ENCODE results near the gene MTHFD1L.

Gene MTHFD1L

DNA sequence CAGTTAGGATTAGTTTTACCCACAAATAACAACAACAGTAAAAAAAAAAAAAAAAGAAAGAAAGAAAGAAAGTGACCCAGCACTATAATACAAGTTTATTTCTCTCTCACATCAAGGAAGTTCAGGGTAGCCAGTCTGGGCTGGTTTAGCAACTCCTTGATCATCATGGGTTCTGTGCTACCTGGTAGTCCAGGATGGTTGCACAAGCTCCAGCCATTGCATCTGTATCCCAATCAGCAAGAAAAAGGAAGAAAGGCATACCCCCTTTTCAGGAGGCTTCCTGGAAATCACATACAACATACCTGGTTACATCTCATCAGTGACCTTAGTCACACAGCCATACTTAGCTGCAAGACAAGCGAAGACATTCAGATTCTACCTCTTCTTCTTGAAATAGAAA is 128.5 kb downstream of the MTHFD1L start:
- no peak for DNase-seq

DNA sequence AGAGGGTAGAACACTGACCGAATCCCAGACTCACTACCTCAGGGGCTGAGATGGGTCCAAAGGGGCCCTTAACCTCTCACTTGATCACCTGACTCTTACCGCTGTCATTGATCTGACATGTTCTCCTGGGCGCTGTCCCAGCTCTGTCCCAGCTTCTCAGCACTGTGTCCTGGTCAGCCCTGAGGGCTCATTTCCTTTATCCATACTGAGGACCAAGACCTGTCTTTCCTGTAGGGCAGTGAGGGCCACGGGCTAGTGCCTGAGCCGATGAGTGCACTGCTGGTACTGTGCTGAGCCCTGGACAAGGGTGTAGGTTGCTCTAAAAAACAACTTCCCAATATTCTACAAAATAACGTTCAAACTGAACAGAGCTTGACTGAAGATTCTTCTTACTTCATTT is 131.5 kb downstream of the MTHFD1L start:
- DNase-seq: no peak

DNA sequence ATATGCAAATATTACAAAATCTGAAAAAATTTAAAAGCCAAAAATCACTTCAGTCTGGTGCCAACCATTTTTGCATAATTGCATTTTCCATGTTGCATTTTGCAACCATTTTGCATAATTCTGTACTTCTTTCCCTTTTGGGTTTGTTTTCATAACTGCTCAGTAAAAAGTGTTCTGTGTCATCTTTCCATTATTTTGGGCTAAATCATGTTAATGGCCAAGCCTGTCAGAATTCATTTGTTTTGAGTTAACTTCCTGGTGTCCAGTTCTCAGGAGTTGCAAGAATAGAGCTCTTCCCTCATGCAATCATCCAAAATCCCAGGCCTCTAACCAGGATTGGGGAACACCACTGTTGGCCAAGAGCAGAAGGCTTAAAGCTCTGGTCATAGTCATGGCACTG is 133.6 kb downstream of the MTHFD1L start:
- no peak for DNase-seq

DNA sequence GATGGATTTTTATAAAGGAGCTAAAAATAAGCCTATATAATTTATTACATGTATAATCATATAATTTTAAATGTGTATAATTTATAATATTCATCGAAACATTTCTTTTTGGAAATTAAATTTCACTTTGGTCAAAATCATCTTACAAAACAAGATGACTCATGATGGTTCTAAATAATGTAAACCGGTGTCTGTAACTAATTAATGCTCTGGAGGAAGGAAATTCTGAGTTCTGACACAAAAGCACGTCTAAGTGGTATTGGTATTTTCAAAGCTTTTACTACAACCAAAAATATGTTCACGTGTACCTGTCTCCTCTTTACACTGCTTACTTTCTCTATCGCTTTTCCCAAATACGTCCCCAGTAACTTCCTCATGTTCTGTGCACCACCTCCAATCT is 134.1 kb downstream of the MTHFD1L start:
- DNase-seq: no peak

DNA sequence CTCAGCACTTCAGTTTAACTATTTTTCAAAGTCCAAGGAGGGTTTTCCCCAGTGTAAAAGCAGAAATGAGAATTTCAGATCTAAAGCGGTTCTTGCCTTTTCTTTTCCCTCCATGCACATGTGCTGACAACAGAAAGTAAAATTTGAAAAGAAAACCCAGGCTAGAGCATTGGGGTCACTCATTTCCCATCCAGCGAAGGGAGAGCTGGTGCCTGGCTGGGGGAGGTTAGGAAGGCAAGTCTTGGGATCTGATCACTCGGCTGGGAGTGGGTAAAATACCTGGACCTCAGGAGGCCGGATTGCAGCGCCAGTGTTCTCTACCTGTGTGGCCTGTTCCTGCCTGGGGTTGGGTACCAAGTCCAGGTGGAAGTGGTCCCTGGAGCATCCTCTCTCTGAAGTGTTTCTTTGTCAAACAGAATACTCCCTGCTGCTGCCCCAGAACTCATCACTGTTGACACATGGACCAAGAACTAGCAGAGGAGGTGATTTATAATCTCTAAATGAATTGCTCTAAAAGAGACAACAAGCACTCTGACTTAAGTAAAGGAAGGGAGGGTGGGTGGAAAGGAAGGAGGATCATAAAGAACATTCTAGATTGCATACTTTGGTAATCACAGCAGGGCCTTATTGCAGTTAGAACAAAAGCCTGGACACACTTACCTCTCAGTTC is 136.0 kb downstream of the MTHFD1L start:
- no peak for DNase-seq

DNA sequence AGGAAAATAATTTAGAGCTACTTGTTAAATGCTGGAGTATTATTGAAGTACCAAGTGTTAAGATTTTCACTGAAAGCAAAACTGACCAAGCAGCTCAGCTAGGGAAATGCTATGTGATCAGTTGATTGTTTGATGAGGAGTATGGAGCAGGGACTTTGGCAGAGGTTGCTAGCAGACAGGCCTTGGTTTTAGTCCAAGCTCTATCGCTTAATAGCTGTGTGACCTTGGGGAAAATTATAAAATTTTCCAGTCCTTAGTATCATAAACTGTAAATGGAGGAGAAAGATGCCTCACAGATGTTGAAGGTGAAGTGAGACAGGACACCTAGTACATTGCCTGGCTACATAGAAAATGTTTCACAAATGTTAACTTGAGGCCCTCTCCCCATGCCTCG is 136.6 kb downstream of the MTHFD1L start:
- DNase-seq: no peak

DNA sequence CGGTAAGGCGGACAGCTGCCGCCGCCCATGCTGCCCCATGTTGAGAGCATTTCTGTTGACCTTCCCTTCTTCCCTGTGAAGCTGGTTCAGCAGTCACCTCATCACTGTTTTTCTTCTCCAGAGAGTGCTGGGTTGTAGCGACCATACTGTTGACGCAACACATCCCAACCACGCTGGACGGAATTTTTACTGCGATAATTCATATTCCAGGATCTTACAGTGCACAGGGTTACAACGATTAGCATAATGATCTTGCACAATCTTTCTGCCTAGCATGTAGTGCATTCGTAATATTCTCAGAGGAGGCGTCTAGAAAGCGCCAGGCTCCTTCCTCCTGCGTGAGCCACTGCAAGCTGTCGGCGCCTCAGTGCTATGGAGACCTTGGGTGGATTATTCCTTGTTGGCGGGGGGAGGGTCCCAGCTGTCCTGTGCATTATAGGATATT is 137.0 kb downstream of the MTHFD1L start:
- DNase-seq: no peak

DNA sequence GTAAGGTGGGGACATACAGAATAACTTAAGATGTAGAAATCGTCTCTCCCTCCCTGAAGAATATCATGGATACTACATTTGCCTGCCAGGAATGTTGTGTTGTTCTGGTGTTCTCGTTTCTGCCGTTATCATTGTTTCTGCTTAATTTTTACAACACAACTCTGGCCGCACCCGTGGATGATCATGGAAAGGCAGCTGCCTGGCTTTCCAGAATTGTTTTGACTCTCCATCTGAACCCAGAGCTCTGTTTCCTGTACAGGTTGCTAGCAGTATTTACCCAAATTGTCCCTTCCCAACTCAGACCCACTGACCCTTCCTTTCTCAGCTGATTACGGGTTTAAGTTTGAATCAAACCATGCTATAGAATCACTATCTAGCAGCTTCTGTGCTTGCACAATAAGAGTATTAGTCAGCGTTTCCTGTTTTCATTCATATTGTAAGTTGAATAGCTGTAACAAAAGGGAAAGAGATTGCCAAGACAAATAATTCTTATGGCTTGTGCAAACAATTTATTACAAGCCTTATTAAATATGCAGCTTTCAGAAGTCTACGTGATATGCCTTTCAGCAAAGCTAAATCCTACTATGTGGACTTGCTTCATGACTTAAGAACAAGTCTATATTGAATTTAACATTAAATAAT is 139.0 kb downstream of the MTHFD1L start:
- DNase-seq: peak; percentile 96

DNA sequence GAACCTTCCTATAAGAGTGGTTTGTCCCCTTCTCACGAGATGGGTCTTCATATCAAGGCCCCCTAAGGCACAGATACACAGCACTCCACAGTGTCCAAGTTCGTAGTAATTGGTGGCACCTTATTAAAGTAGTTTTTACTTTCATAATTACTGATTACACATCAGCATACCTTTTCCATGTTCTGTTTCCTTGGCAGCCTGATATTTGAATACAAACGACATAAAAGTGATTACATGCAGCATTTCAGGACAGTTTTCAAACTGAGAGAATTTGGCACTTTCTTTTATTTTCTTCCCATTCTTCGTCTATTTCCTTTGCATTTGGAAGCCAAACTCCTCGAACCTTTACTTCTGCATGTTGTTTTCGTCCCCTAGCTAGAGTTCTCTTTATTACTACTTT is 139.7 kb downstream of the MTHFD1L start:
- DNase-seq: no peak

DNA sequence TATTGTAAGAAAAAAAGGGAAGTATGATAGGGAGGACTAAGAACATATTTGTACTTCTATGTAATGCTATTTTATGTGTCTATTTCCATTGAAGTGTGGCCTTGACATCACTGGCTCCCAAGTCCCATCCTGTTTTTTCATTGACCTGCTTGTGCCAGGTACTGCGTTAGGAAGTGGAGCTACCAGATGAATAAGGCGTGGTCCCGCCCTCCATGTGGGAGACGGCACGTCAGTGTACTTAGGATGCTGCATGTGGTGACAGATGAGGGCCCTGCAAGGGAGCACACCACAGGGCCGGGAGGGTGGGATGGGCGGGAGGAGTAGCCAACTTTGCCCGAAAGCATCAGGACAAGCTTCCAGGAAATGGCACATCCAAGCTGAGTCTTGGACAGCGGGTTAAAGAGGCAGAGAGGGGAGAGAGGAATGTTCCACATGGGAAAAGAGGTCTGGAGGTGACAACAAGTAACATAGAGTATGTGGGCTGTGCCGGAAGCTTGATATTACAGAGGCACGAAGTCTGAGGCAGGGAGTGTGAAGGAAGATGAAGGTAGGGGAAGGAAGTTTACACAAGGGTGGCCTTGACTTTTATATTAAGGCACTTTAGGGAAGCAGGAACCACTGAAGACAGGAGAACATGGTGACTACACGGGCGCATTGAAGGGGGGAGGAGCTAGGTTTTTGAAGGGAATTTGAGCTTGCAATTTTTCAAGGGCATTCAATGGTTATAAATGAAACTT is 140.6 kb downstream of the MTHFD1L start:
- DNase-seq: peak; percentile 49

DNA sequence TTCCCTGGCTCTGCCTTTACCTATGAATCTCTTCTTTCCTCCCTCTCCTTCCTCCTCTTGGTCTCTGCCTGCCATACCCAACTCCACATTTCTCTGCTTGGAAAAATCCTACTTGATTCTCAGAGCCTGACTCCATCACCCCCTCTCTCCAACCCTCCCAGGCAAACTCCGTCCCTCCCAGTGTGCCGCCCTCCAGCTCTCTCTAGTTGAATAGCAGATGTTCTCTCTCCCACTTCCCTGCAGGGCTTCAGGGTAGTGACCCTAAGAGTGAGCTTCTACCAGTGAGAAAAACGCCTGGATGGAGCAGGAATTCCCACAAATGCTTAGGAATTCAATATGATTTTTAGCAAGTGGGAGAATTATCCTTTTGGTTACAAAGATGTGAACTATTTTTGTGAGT is 141.6 kb downstream of the MTHFD1L start:
- DNase-seq: no peak

DNA sequence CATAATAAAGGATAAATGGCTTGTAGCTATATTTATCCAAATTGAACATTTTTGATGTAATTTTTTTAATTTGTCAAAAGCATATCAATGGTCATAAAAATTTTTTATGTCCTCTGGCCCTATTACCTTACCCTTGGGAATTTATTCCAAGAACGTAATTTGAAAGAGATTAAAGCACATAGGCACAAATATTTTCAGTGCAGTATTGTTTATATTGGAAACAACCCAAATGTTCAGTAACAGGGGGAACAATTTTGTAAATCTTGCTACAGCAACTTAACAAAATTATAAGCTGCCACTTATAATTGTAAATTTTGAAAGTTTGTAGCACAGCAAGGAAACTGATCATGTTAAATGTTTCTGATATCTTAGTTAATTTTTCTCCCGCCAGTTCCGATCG is 142.4 kb downstream of the MTHFD1L start:
- no peak for DNase-seq

DNA sequence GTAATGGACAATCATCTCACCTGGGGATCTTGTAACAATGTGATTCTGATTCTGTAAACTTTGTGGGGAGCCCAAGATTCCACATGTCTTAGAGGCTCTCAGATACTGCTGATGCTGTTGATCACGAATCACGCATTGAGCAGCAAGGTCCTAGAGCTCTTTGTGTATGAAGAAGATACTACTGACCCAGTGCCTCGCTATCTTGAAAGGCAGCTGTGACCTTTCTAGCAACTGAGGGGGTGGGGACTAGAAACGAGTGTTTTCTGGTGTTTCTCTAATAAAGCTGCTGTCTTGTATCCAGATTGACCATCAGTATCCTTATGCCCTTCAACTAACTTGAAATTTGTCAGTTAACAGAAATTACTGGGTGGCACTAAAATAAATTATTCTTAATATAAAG is 142.9 kb downstream of the MTHFD1L start:
- DNase-seq: no peak

DNA sequence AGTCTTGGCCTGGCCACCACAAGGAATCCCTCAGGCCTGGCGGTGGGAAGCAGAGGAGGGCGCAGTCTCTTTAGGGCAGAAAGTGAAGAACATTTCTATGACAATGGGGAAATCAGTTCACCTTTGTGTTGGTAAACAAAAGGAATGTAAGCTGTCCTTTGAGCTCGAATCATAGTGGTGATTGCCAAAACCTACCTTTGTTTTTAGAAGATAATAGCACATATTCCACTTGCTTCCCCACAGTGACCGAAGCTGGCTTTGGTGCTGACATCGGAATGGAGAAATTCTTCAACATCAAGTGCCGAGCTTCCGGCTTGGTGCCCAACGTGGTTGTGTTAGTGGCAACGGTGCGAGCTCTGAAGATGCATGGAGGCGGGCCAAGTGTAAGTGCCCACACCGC is 144.1 kb downstream of the MTHFD1L start:
- DNase-seq: no peak

DNA sequence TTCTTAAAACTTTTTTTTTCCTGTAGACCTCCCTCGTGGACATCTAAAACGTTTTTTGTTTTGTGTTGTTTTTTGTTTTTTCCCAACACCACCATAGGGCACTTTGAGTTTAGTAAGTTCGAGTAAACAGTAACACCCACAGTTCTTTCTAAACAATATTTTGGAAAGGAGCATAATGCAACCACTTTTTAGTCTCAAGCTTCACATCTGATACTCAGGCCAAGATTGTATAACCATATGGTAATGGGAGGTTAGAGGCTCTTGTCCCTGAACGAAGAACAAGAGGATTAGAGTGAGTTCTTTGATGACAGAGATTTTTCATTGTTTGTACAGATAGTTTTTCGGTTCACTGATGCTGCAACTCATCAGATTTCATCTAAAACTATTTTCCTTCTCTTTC is 144.6 kb downstream of the MTHFD1L start:
- no peak for DNase-seq

DNA sequence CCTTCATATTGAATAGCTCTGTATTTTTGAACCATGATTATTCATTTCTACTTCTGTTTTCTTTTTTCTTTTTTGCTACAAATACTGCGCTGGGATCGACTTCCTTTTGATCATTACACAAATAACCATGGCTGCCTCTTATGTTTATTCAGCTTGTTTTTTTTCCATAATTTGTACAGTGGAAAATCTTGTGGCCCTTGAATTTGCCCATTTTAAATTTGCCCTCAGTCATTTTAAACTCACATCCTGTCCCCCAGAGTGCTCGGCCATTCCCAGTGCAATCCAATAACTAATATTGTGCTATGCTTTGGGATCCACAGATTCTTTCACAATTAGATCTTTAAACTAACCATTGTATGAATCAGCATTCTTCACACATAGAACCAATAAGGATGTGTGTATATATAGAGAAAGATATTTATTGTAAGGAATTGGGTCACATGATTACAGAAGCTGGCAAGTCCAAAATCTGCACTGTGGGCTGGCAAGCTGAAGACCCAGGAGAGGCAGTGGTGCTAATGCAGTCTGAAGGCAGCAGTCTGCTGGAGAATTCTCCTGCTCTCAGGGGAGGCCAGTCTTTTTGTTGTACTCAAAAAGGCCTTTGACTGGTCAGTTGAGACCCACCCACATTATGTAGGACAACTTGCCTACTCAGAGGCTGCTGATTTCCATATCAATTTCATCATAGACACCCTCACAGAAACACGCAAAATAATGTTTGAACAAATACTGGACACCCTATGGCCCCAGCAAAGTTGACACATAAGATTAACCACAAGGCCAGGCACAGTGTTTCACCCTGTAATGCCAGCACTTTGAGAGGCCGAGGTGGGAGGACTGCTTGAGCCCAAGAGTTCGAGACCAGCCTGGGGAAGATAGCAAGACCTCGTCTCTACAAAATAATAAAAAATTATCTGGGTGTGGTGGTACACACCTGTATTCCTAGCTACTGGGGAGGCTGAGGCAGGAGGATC is 147.1 kb downstream of the MTHFD1L start:
- no peak for DNase-seq

DNA sequence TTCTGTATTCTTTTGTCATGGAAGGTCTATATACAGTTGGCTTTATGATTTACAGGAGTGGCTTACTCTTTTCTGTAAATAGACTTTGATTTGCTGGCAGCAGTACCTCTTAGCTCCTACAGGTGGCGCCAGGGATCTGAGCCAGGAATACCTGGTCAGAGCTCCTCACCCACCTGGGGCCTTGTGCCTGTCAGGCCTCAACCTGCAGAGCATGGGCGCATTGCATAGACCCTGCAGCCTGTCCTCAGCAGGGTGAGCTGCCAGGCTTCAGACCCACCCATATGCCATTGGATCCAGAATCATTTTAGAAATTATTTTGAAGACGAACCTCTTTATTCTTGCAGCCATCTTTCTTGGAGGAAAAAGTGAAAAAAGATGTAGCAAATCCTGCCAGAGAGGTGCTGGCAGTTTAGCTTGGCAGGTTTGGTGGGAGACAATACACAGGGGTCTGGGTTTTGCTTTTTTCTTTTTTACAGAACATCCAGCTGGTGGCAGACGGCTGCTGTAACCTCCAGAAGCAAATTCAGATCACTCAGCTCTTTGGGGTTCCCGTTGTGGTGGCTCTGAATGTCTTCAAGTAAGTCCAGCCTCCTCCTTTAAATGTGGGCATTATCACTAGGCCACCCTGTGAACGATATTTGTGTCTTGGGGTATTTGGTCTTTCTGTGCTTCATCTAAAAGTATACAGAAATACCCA is 149.1 kb downstream of the MTHFD1L start:
- peak; percentile 82 for DNase-seq

DNA sequence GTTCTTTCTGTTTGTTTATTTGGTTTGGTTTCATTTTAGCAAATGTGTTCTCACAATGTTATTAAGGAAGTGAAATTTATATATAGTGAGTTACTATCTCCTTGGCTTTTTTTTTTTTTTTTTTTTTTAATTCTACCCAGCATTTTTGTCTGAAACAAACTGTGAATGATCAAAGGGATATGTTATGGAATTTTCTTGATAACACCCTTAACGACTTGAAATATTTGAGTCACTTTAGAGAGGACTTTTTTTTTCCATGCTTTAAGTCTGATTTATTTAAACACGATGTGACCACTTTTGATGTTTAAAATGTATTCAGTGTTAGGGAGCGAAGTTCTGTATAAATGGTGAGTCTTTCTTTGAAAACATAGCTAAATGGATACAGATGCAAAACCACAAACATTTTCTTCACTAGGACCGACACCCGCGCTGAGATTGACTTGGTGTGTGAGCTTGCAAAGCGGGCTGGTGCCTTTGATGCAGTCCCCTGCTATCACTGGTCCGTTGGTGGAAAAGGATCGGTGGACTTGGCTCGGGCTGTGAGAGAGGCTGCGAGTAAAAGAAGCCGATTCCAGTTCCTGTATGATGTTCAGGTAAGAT is 149.7 kb downstream of the MTHFD1L start:
- DNase-seq: no peak

DNA sequence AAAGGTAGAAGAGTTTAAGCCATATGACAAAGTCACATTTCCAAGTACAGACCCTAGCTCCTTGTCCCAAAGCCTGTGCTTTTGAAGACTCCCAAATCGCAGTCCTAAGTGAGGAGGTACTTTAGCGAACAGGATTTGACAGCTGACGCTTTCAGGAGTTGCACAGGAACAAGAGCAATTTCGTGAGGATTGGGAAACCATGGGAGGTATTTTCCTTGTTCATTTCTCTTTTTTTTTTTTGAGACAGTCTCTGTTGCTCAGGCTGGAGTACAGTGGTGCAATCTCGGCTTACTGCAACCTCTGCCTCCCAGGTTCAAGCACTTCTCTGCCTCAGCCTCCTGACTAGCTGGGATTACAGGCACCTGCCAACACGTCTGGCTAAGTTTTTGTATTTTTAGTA is 150.6 kb downstream of the MTHFD1L start:
- no peak for DNase-seq

DNA sequence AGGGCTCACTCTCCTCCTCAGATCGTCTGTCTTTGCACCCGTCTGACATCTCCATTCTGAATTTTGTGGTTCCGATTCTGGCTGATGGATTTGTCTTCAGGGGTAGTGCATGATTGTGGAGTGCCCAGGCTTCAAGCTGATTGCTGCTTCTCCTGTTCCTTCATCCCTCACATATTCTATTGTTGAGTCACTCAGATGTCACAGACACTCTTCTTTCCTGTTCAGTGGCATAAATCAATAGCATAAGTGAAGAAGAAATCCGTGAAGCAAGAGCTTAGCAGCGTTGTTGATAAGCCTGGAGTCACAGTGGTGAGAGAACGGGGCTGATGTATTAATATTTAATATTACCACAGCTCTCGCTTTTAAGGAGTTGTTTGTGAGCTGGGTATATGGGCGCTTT is 152.5 kb downstream of the MTHFD1L start:
- DNase-seq: no peak

DNA sequence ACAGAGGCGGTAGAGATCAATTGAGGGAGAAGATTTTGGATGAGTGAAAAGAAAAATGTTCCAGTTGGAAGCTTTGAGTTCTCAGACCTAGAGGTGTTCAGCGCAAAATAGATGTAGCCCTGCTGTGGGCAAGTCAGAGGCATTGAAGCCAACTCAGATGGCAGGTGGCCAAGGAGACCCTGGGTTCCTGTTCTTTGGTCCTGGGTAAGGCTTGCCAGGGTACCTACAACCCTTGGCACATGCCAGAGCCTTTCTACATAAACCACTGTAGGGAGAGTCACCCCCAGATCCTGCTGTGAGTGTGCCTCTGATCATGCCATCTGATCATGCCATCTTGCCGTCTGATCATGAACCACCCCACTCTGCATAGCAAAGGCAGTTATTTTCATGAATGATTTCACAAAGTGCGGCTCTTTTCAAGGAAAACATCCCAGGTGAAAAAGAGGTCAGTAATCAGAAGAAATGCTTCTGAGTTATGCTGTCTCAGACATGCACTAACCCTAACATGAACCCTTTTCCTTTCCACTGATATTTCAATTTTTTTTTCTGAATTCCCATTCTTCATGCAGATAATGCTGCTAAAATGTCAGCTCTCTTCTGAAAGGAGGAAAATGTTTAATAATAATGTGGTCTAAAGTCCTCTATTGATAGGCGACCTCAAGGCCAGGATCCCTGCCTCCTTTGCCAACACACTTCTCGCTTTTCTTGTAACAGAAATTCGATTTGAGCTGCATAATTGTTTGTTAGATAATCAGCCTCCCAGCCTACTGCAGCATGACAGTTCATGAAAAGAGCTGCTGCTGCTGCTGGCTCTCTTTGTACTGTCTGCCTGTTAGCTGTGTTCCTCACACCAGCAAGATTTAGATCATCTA is 153.6 kb downstream of the MTHFD1L start:
- no peak for DNase-seq

Measured in NCI-H748 treated with DMSO at 0.1 percent for 48 hours (cell line).